Measurements from ENCODE around the gene PRMT1.
"Not testable (repeated sequence)": the region's sequence is repeated elsewhere in the genome, so short reads cannot be mapped to it uniquely, and the experiment has no call there.

The PRMT1 gene

DNA sequence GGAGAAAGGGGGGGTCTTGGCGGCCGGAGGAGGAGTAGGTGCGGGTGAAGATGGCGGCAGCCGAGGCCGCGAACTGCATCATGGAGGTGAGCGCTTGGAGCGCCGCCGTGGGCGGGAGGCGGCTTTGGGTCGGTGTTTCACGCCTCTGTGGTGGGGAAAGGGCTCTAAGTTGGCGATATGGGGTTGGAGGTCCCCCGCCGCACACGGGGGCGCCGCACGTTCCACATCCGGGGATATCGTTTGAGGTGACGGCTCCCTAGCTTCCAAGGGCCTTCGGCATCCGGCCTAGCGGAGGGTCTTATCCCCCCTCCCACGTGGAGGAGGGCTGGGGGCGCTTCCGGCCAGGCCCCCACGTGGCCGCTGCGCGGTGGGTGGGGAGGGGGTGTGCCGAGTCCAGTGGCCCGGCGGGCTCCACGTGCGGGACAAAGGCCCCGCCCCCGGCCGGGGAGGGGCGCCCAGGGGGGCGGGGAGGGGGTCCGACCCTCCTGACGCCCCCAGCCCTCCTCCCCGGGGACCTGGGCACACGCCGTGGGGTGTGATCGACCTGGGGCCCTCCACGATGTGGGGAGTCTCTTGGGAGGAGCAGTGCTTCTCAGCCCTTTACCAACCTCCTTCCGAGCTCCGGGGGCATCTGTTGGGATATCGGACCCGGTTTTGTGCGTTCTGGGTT, at the start of gene PRMT1:
Gene PRMT1, plus strand, starts transcription at position 41 of the 670 bp plus-strand sequence. Its CDS starts 10 bp downstream, at position 51.
- no peak for DNase-seq (ENCODE audit: low read depth in 2 of 2)

GRCh38 chr19:49629659-49630058, 47.4 kb upstream of the PRMT1 start:
- no peak for DNase-seq (ENCODE audit: low read depth in 2 of 2)

DNA sequence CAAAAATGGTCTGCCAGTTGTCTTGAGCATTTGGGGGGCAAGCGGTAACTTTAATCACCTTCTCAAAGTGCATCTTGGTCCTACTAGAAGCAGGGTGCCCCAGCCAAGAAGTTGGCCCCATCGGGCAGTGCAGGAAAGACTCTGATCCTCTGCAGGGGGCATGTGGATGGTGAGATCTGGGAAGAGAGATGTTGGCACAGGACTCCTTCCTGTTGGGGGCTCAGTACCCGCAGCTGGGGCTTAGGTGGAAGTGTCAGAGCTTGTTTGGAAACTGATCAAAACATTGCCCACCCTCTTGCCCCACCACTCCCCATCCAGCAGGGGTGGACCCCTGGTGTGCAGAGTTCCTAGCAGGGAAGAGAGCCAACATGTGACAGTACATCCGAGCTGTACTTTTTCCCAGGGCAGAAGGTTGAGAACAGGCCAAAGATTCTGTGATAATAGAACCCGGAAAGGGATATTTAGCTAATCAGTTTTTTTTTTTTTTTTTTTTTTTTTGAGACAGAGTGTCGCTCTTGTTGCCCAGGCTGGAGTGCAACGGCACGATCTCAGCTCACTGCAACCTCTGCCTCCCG, 46.0 kb upstream of the PRMT1 start:
- no peak for DNase-seq (ENCODE audit: low read depth in 2 of 2)

GRCh38 chr19:49631610-49632192, 45.4 kb upstream of the PRMT1 start:
- no peak for DNase-seq (ENCODE audit: low read depth in 2 of 2)

DNA sequence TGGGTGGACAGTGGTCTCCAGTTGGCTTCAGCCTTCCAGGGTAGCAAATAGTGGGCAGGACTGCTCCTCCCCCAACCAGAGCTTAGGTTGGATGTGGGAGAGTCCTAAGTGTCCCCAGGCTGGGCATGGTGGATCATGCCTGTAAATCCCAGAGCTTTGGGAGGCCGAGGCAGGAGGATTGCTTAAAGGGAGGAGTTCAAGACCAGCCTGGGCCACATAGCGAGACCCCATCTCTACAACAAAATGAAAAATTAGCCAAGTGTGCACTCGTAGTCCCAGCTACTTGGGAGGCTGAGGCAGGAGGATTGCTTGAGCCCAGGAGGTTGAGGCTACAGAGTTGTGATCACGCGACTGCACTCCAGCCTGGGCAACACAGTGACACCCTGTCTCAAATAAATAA, 44.5 kb upstream of the PRMT1 start:
- no peak for DNase-seq (ENCODE audit: low read depth in 2 of 2)

DNA sequence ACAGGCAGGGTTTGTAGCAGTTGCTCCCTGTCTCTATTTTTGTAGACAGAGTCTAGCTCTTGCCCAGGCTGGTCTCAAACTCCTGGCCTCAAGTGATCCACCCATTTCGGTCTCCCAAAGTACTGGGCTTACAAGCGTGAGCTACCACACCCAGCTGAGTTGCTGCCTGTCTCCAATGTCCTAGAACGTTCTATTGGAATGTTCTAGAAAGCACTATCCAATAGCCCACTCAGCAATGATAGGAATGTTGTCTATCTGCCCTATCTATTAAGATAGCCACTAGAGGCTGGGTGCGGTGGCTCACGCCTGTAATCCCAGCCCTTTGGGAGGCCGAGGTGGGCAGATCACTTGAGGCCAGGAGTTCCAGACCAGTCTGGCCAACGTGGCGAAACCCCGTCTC, 43.8 kb upstream of the PRMT1 start:
- not testable (repeated sequence) for DNase-seq (ENCODE audit: low read depth in 2 of 2)

GRCh38 chr19:49635530-49636232, 41.4 kb upstream of the PRMT1 start:
- no peak for DNase-seq (ENCODE audit: low read depth in 2 of 2)

DNA sequence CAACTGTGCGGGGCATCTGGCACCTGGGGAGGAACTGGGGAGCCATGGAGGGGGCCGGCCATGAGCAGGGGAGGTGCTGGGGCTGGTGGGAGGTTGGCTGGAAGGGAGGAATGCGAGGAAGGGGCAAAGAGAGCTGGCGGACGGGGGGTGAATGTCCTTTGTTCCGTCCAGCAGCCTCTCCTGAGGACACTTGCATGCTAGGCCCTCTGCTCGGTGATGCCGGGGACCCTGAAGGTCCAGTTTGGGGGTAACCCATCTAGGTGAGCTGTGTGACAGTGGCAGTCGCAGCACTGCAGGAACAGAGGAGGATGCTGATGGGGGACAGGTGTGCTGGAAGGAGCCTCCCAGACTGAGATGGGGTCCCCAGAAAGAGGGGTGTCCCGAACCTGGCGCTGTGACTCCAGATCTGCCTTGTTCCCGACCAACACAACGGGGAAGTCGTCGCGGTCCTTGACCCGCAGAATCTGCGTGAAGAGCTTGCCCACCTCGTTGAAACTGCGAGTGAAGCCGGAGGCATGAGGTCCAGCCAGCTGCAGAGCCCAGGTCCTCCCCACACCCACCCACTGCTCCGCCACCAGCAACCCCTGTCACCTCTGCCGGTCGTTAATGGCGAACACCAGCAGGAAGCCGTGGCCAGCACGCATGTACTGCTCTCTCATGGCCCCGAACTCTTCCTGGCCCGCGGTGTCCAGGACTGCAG, 40.7 kb upstream of the PRMT1 start:
- no peak for DNase-seq (ENCODE audit: low read depth in 2 of 2)

DNA sequence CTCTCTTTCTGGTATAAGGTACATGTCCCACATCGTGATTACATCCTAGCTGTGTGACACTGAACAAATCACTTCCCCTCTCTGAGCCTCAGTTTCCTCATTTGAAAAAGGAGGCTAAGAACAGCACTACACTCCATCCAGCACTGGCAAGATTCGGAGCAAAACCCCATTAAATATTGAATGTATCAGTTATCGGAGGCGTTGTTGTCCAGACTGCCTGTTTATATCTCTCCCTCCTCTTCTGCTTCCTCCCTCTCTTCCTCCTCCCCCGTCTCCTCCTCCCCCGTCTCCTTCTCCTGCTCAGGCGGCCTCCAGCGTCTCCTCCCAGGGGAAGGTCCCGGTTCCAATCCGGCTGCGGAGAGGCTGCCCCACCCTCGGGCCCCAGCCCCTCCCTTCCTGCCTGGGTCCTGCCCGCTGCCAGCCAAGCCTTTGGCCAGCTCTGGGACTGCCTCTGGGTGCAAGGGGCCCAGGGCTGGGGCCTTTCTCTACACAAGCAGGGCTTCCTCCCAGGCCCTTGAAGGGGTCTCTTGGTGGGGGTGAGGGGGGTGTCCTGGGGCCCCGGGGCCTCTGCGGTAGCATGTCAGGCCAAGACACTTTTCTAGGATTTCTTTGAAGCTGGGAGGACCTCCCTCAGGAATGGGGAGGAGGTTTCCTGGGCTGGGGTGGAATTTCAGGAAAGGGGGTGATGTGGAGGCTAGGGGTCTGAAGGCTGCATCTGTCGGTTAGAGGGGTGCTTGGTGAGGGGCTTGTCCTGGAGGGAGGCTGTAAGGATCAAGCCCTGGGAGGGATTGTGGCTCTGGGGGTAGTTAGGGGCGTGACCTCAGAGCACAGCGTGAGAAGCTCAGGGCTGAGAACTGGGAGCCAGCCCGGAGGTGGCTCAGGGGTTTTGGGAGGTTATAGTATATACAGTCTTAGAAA, 39.0 kb upstream of the PRMT1 start:
- DNase-seq (ENCODE audit: low read depth in 2 of 2): no peak

GRCh38 chr19:49639401-49640112, 37.5 kb upstream of the PRMT1 start:
- no peak for DNase-seq (ENCODE audit: low read depth in 2 of 2)

DNA sequence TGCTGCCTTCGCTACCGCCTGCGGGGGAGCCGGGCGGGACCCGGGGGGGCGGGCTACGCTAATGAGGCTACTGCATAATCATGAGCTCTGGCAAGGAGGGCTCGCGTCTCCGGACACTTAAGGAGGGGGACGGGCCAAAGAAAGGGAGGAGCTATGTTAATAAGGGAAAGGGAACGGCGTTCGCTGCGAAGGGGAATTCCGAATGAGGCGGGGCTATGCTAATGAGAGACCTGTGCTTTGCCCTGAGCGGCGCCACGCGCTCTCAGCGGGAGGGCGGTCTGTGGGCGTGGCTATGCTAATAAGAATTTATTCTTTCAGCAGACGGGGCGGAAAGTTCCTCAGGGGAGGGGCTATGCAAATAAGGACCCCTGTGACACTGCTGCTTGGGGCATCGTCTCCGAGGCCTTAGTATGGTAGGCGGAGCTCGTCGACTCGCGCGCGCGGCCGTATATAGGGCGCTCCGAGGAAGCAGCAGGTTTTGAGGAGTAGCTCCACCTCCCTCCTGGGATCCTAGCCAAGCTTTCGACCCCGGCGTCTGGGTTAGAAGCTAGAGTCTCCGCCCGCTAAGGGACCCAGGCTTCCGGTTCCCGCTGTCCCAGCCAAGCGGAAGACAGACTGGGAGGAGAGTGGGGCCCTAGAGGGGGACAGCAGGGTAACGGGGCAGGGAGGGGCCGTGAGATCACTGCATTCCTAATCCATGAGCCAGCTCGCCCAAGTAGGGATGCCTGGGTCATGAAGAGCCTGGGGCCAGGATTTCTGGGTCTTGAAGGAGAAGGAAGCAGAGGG, 36.8 kb upstream of the PRMT1 start, which contains the start of gene RRAS:
Gene RRAS, minus strand, starts transcription at position 31 of the 786 bp plus-strand sequence. CDS start 45 bp downstream, outside the sequence.
- DNase-seq (ENCODE audit: low read depth in 2 of 2): peak; percentile 99

DNA sequence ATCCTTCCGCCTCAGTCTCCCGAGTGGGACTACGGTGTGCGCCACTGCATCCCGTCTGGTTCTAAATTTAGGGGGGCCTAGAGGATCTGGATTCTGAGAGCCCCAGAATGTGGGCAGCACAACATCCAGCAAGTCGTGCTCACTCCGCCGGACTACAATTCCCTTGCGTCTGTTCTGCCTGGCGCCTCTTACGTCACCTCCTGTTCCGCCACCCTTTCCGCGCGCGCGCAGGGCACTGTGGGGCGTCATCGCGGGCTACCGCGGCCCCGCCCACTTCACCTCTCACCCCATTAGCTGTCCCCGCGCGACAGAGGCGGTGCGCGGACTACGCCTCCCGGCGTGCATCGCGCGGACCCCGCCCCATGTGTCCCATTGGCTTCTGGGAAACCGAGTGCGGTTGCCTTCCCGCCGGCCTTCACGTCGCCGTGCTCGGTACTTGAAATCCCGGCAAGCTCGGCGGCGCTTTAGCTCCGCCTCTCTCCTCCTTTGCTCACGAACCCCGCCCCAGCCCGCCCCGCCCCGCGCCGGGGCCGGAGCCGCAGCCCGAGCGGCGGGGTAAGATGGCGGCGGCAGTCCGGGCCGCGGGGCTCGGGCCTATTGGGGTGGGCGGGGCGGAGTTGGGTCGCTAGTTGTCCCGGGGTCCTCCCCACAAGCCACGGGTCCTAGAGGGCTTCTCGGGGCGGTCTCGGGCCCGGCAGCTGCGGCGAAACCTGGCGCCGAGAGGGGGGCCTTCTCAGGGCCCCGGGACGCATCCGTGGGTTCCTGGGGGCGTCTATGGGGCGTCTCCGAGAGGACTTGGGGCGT, 35.2 kb upstream of the PRMT1 start, which contains the start of gene SCAF1:
Gene SCAF1, plus strand, starts transcription at position 522 of the 804 bp plus-strand sequence. CDS start 2,818 bp downstream, outside the sequence.
- peak; percentile 95 to 99 for DNase-seq (ENCODE audit: low read depth in 2 of 2)

DNA sequence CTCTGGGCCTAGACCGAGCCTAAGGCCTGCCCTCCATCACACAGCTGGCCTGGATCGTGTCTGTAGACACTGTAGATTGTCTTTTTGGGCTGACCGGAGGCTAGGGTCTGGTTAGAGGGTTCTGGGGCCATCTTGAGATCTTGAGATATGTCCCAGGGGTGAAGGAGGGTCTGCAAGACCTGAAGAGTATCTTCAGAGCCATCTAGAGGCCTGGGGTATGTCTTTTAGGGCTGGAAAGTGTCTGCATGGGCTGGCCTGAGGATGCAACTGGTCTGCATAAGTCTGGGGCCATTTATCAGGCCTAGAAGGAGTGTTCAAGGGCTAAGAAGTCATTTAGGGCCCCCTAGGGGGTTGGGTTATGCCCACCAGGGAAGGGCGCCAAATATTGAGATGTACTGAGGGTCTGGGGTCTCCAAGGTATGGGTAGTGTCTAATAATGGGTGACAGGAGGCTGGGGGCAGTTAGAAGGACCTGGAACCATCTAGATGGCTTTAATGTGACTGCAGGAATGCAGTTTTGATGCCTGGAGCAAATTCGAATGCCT, 34.5 kb upstream of the PRMT1 start:
- DNase-seq (ENCODE audit: low read depth in 2 of 2): no peak

DNA sequence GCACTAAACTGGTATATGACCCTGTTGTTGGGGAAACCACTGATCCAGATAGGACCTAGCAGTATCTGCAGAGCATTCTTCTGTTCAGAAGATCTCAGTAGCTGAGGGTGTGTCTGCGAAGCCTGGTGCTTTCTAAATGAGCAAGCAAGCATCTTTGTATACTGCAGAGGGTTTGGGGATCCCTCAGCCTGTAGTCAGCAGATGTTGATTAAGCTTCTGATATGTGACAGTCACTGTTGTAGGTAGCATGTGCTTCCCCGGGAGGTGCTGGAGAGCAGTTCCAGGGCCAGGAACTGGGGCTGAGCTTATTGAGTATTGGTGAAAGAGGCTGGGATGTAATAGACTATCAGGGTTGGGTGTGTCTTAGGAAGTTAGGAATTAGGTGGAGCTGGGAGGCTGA, 33.6 kb upstream of the PRMT1 start:
- DNase-seq (ENCODE audit: low read depth in 2 of 2): no peak

- no peak for DNase-seq (ENCODE audit: low read depth in 2 of 2)
Observed at GRCh38 chr19:49645592-49645991, 31.5 kb upstream of the PRMT1 start.

DNA sequence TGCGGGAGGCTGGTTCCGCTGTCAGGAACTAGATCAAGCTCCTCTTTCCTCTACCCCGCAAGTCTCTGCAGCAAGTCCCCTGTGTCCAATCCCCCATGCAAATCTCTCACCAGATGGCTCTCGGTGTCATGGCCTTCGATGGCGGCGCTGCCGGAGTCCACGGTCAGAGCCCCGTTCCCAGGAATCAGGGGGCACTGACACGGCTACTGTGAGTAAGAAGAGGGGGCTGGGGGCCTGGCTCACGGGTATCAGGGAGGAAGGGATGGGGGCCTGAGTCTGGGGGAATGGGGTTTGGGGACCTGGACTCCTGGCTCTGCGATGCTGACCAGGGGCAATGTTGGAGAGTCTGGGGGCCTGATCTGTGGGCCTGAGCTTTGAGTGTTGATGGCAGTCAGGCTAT, 31.1 kb upstream of the PRMT1 start:
- no peak for DNase-seq (ENCODE audit: low read depth in 2 of 2)

DNA sequence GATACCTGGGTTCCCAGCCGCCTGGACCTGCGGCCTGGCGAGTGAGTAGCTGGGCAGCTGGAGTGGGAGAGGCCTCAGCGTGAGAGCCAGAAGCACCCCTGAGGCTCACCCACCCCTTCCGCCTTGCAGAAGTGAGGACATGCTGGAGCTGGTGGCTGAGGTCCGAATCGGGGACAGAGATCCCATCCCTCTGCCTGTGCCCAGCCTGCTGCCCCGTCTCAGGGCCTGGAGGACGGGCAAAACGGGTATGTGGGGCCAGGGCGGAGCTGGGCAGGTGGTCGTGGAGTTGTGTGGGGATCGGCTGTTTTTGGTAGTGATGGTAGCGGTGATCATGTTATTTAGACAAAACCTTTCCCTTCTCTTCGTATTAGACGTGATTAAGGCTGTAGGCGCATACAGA, 30.5 kb upstream of the PRMT1 start:
- no peak for DNase-seq (ENCODE audit: low read depth in 2 of 2)

Data from stimulated activated CD4-positive, alpha-beta T cell treated with anti-CD3 and anti-CD28 coated beads, Interleukin-1b, Interleukin-23, amount 100 ng/mL, for 1 hour (primary cell).